ENCODE data around the gene TMEM178B. TPM values are rescaled to one million over a fixed set of nuclear protein-coding genes. Genes with fewer than 3 reads are reported as not detected.
"Not testable (repeated sequence)": the region's sequence is repeated elsewhere in the genome, so short reads cannot be mapped to it uniquely, and the experiment has no call there.

TMEM178B gene
- total RNA-seq, 6 experiments from 2014 or later = under 0.01 to 0.53 (median 0.13) TPM; not detected in 2

DNA sequence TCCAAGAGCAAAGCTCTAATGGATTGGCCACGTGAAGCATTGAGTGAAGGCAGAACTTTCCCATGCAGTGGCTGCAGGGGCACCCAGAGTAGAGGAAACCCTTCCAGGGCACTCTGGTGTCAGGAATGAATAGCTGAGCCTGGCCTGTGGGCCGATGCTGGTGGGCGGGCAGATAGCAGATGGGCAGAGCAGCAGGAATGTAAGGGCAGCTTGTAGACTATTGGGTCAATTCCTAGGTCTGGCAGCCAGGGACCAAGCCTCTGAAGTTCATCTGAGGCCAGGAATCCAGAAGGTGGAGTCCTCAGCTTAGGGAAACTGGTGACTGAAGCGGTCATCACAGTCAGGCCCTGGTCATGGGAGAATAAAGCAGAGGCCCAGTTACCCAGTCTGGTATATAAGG is 115.4 kb downstream of the TMEM178B start:
- H3K27me3 ChIP-seq = no peaks in the 10 kb centered on the region
- WGBS (ENCODE audit: insufficient coverage, low coverage, low lambda C conversion rate, missing lambda C conversion rate) = 80% methylated on average over 3 of the region's 4 CpGs
- no peaks in the 10 kb centered on the region for H3K9me3 ChIP-seq
- ATAC-seq (no peak), DNase-seq (no peak)
- no peak overlapping the region for H3K27ac ChIP-seq
- no peaks in the 10 kb centered on the region for H3K36me3 ChIP-seq
- intact Hi-C loops (cut with DNase I) = no loop called here
- H3K4me3 ChIP-seq = no peak overlapping the region
- no peaks in the 10 kb centered on the region for H3K4me1 ChIP-seq
- TF ChIP-seq CTCF (IDR thresholded peaks at IDR 0.05) (no peak), POLR2A (IDR thresholded peaks at IDR 0.05) (no peak)

GRCh38 chr7:141190495-141190894 is 116.6 kb downstream of the TMEM178B start:
- TF ChIP-seq POLR2A (IDR thresholded peaks at IDR 0.05) (no peak), CTCF (IDR thresholded peaks at IDR 0.05) (no peak)
- 55% methylated on average over 4 of the region's 5 CpGs for WGBS (ENCODE audit: insufficient coverage, low coverage, low lambda C conversion rate, missing lambda C conversion rate)
- no peaks in the 10 kb centered on the region for H3K9me3 ChIP-seq
- no peak overlapping the region for H3K4me3 ChIP-seq
- H3K27me3 ChIP-seq = no peaks in the 10 kb centered on the region
- ATAC-seq (no peak), DNase-seq (no peak)
- no peak overlapping the region for H3K27ac ChIP-seq
- no peaks in the 10 kb centered on the region for H3K36me3 ChIP-seq
- H3K4me1 ChIP-seq = no peaks in the 10 kb centered on the region
- intact Hi-C loops (cut with DNase I) = no loop called here

- WGBS (ENCODE audit: insufficient coverage, low coverage, low lambda C conversion rate, missing lambda C conversion rate) = 75% methylated on average over 3 of the region's 3 CpGs
- intact Hi-C loops (cut with DNase I) = no loop called here
These were observed 117.4 kb downstream of the TMEM178B start for GRCh38 chr7:141191277-141191676.

GRCh38 chr7:141193066-141193465 is 119.2 kb downstream of the TMEM178B start:
- Histone ChIP-seq H3K36me3 (no peaks in the 10 kb centered on the region), H3K27me3 (no peaks in the 10 kb centered on the region), H3K27ac (no peak overlapping the region), H3K4me1 (no peaks in the 10 kb centered on the region), H3K4me3 (no peak overlapping the region), H3K9me3 (no peaks in the 10 kb centered on the region)
- 73% methylated on average over 3 of the region's 4 CpGs for WGBS (ENCODE audit: insufficient coverage, low coverage, low lambda C conversion rate, missing lambda C conversion rate)
- ATAC-seq = no peak
- intact Hi-C loops (cut with DNase I) = no loop called here
- DNase-seq = no peak
- TF ChIP-seq POLR2A (IDR thresholded peaks at IDR 0.05) = no peak
- TF ChIP-seq CTCF (IDR thresholded peaks at IDR 0.05) = no peak

More at GRCh38 chr7:141191277-141191676, 117.4 kb downstream of the TMEM178B start:
- no peak for ATAC-seq
- no peaks in the 10 kb centered on the region for H3K36me3 ChIP-seq
- TF ChIP-seq POLR2A (IDR thresholded peaks at IDR 0.05) (no peak), CTCF (IDR thresholded peaks at IDR 0.05) (no peak)
- no peak for DNase-seq
- H3K9me3 ChIP-seq = no peaks in the 10 kb centered on the region
- H3K27me3 ChIP-seq = no peaks in the 10 kb centered on the region
- H3K27ac ChIP-seq = no peak overlapping the region
- H3K4me1 ChIP-seq = no peaks in the 10 kb centered on the region
- H3K4me3 ChIP-seq = no peak overlapping the region

GRCh38 chr7:141195722-141196121 is 121.9 kb downstream of the TMEM178B start:
- not testable (repeated sequence) for ATAC-seq, H3K36me3 ChIP-seq
- 57% methylated on average over 2 of the region's 4 CpGs for WGBS (ENCODE audit: insufficient coverage, low coverage, low lambda C conversion rate, missing lambda C conversion rate)

More at GRCh38 chr7:141195722-141196121, 121.9 kb downstream of the TMEM178B start:
- DNase-seq; H3K27ac ChIP-seq; H3K4me1 ChIP-seq; H3K4me3 ChIP-seq; H3K27me3 ChIP-seq; H3K9me3 ChIP-seq; intact Hi-C loops (cut with DNase I): not testable (repeated sequence)

Data from right lobe of liver (tissue), 6 donors.